AG08396 (cell line): ENCODE data around the gene ASMT.
A peak's percentile ranks its signal among the peaks of the same experiment; 100 is the strongest.
"Not testable (repeated sequence)": the region's sequence is repeated elsewhere in the genome, so short reads cannot be mapped to it uniquely, and the experiment has no call there.

ENCODE experiments used
- DNase-seq: peaks from one replicate; pipeline ENCODE4 v3.0.0; 2012; ENCODE audit warnings: low spot score, mixed read lengths

ASMT gene

DNA sequence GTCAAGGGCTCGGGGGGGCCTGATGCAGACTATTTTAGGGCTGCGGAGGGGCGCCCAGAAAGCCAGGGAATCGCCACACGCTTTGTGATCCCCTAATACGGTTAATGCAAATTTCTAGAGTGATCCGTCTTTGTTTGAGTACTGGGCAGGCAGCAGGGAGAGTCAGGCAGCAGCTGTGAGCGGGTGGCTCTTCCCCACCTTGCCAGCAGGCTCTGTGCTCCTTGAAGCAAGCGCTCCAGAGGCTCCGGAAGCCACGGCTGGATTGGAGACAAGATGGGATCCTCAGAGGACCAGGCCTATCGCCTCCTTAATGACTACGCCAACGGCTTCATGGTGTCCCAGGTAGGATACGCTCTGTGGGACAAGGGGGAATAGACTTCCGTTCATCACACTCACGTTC is at the start of gene ASMT:
ASMT (plus strand) TSS at position 133 of the 400 bp plus-strand sequence; CDS start at position 274, 141 bp downstream.
- no peak for DNase-seq

GRCh38 chrX:1574181-1574580 is 40.7 kb upstream of the ASMT start:
- not testable (repeated sequence) for DNase-seq

DNA sequence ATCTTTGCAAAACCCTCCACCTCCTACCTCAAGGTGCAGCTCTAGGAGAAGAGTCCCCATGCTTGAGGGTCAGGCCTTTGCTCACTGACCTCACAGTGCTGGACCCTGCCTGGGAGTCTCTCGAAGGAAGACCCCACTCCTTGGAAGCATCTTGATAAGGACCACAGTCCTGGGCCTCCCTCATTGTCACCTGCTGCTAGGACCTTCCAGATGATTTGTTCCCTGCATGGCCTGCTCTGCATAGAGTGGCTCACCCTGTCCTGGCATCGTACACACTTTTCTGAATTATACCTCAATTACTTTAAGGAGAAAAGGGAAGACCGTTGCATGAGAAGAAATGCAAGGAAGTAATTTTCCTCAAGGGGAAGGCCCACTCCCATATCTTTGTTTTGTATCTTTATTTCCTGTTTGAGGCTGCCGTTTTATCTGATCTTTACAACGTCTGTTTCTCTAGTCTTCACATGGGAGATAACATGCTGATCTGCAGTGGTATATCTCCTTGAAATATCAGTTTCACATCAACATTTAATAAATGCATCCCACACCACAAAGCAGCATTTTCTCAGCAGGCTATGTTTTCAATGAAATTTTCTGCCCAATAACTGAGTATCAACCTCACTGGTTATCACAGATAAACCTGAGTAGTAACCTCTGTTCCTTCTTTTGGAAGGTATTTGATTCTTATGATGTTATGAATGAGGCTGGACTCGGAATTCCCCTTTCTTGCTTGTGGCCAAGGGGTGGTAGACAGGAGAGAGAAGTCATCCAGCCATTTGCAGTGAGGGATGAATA is 38.5 kb upstream of the ASMT start:
- DNase-seq = no peak

DNA sequence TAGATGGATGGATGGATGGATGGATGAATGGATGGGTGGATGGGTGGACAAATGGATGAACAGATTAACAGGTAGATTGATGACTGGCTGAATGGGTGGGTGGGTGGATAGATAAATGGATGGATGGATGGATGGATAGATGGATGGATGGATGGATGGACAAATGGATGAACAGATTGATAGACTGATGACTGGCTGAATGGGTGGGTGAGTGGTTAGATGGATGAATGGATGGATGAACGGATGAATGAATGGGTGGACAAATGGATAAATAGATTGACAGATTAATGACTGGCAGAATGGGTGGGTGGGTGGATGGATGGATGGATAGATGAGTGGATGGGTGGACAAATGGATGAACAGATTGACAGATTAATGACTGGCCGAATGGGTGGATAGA is 37.0 kb upstream of the ASMT start:
- DNase-seq = no peak

- DNase-seq = no peak
Observed at GRCh38 chrX:1578511-1579173, 36.2 kb upstream of the ASMT start.

DNA sequence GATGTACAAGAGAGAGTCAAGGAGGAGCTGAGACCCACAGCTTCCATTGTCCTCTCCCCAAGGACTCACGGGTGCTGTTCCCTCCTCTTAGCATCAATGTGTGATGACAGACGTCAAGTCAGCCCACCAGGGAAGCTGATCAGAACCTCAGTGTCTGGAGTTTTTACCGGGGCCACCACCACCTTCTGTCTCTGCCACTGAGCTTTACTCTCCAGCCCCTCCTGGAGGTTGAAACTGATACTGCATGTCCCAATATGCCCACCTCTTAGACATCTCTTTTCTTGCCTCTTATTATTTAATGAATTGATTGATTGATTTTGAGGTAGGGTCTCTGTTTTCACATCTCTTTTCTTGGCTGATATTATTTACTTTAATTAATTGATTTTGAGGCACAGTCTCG is 33.7 kb upstream of the ASMT start:
- no peak for DNase-seq

DNA sequence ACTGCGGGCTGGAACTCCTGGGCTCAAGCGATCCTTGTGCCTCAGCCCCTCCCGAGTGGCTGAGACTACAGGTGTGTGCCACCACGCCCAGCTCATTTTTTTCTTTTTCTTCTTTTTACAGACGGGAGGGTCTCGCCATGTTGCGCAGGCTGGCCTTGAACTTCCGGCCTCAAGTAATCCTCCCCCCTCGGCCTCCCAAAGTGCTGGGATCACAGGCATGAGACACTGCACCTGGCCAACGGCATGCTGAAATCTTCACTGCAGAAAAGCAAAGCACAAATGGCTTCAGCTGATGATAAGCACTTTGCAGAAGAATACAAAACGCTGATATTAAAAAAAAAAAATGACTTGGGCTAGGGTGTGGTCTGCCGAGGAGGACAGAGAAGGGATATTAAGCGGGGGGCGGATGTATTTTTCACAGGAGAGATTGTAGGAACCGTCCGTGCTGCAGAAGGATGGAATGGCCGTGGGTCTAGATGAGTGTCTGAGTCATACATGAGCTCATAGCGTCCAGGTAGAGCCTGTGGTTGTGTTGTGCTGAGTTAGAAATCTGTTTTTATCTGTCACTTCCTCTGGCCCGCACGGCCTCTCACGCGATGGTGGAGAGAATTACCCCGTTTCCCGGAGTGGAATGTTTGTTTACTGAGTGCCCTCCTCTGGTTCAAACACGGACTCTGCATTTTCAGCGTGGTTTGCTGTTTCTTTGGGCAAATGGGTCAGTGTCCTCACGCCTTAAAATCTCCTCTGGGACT is 32.0 kb upstream of the ASMT start:
- DNase-seq = no peak

- DNase-seq = no peak
Observed at GRCh38 chrX:1584237-1585011, 30.4 kb upstream of the ASMT start.

DNA sequence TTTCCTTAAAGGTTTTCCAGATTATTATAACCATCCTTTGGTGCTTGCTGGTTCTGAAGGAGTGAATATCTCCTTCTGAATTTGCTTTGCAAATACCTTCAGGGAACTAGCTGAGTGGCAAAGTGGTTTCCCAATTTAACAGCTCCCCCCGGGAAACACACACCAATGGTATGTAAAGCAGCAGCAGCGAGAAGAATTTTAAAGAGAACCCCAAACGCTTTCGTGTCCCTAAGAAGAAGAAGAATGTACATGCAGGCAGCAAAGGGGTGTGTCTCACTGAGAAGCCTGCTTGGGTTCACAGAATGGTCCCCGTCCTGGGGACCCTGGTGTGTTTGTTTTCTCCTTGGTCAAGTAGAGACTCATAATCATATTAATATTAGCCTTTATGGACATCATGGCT is 27.7 kb upstream of the ASMT start:
- DNase-seq = no peak

GRCh38 chrX:1589356-1590130 is 25.3 kb upstream of the ASMT start:
- no peak for DNase-seq

GRCh38 chrX:1591102-1591862 is 23.6 kb upstream of the ASMT start, which contains the start of gene AKAP17A:
AKAP17A (plus strand) TSS chrX:1591604; CDS start chrX:1593463, 1,859 bp downstream.
- peak; percentile 100 for DNase-seq

DNA sequence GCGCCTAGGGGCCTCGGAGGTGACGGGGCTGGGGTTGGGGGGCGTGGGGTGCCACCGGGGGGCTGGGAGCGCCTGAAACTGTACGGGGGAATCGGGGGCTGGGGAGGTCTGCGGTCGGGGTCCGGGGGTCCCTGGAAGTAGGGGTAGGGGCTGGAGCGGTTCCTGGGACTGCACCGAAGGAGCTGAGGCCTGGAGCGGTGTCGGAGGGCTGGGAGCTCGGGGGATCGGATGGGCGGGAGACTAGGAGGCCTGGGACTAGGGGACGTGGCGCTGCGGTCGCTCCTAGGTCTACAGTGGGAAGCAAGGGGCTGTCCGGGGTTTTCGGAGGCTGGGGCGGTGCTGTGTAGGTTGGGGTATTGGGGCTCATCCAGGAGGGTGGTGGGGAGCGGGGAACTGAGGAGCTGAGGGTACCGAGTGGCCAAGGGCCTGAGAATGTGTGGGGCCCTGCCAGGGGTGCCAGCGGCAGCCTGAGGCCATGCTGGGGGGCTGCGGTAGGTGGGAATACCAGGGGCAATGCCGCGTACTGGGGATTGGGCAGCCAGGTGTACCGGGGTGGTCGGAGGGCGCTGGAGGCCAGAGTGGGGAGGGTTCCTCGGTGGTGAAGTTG is 22.9 kb upstream of the ASMT start:
- no peak for DNase-seq

DNA sequence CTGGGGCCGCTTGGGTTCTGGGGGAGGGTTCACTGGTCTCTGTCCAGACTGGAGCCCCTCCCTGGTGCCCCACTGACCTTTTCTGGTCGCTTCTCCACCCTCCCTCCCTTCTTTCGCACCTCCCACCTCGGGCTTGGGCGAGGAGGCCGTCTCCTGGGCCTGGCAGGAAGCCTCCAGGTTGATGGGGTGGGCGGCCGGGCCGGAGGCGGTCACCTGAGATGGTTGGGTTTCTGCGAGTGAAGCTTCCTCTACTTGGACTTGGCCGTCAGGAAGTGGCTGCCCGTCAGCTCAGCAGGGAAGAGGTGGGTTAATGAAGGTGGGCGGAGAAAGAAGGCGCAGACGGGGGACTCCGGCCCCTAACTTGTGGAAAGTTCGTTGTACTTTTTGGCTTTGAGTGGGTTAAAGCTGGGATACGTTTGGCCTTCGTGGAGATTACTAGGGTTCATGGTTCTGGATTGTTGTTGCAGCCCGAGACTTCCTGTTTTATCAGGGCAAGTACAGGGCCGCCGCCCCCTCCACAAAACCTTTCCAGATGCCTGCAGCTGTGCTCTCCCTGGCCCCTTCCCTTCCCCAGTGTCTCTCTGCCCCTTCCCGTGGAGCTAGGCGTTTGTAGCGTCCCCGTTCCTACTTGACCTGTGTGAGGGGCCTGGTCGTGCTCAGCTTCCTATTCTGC is 22.3 kb upstream of the ASMT start:
- DNase-seq = peak; percentile 58

DNA sequence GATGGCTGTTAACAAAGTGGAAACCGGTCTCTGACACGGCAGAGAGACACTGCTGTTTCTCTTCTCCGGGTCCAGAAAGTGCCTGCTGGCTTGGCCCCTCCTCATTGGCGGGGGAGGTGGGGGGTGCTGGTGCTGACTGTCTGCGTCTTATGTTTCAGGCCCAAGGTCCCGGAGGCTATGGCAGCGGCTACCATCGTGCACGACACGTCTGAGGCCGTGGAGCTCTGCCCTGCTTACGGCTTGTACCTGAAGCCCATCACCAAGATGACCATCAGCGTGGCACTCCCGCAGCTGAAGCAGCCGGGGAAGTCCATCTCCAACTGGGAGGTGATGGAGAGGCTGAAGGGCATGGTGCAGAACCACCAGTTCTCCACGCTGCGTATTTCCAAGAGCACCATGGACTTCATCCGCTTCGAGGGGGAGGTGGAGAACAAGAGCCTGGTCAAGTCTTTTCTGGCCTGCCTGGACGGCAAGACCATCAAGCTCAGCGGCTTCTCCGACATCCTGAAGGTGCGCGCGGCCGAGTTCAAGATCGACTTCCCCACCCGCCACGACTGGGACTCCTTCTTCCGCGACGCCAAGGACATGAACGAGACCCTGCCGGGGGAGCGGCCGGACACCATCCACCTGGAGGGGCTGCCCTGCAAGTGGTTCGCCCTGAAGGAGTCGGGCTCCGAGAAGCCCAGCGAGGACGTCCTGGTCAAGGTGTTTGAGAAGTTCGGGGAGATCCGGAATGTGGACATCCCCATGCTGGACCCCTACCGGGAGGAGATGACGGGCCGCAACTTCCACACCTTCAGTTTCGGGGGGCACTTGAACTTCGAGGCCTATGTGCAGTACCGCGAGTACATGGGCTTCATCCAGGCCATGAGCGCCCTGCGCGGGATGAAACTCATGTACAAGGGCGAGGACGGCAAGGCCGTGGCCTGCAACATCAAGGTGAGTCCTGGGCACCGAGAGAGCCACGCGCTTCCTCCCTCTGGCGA is 21.3 kb upstream of the ASMT start:
- no peak for DNase-seq

DNA sequence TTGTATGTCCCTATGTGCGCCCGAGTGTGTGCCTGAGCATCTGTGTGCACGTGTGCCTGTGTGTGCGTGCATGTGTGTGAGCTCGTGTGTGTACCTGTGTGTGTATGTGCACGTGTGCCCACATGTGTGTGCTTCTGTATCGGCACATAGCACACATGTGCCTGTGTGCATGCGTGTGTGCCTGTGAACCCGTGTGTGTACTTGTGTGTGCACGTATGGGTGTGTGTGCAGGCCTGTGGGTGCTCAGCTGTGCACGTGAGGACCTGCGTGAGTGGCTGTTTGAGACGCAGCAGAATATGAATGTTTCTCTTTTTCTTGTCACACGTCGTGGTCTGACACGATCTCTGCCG is 19.2 kb upstream of the ASMT start:
- DNase-seq = no peak

- no peak for DNase-seq
Observed at GRCh38 chrX:1596676-1597344, 18.0 kb upstream of the ASMT start.

- DNase-seq = no peak
Observed at GRCh38 chrX:1597345-1598020, 17.4 kb upstream of the ASMT start.
